SU-DHL-6 (cell line): ENCODE data around the gene PTGIS.

ENCODE experiments used
- H2AFZ ChIP-seq: fragments of 200-600 bp; sonication (generic); 2 replicates; pipeline ENCODE4 v1.6.1; 2014; ENCODE audit warnings: low read depth, mild to moderate bottlenecking, moderate library complexity, mixed read lengths, antibody characterized with exemption, low read length; ENCODE audit not compliant: severe bottlenecking
- H3F3A ChIP-seq: fragments of 200-600 bp; shearing (Covaris generic); 2 replicates; pipeline ENCODE4 v1.6.0; 2016; ENCODE audit warnings: antibody characterized with exemption, mild to moderate bottlenecking; ENCODE audit not compliant: insufficient read depth
- H3K27ac ChIP-seq: fragments of 200-600 bp; sonication (generic); 2 replicates; pipeline ENCODE4 v1.5.1; 2016; ENCODE audit warnings: low read depth, mild to moderate bottlenecking, low read length, moderate library complexity, mixed read lengths
- H3K27me3 ChIP-seq: fragments of 200-600 bp; sonication (generic), shearing (Covaris generic); 2 replicates; pipeline ENCODE4 v1.6.0; 2014; ENCODE audit warnings: mild to moderate bottlenecking, low read length
- H3K36me3 ChIP-seq: fragments of 200-600 bp; sonication (generic); 2 replicates; pipeline ENCODE4 v1.6.1; 2014; ENCODE audit warnings: mild to moderate bottlenecking, low read length, mixed read lengths
- H3K4me2 ChIP-seq: fragments of 300-600, 200-600 bp; shearing (Covaris generic), sonication (generic); 2 replicates; pipeline ENCODE4 v1.6.0; 2014; ENCODE audit warnings: low read length, low read depth, mild to moderate bottlenecking; ENCODE audit not compliant: poor library complexity, severe bottlenecking
- H3K4me3 ChIP-seq: fragments of 200-600 bp; sonication (generic); 2 replicates; pipeline ENCODE4 v1.5.1; 2014; ENCODE audit warnings: antibody characterized with exemption, low read length, mild to moderate bottlenecking, mixed read lengths; ENCODE audit not compliant: insufficient read depth, poor library complexity, severe bottlenecking
- H3K79me2 ChIP-seq: fragments of 200-600 bp; sonication (generic); 2 replicates; pipeline ENCODE4 v1.6.1; 2014; ENCODE audit warnings: mild to moderate bottlenecking, low read length, moderate library complexity; ENCODE audit not compliant: insufficient read depth
- H3K9ac ChIP-seq: fragments of 200-600 bp; sonication (generic); 2 replicates; pipeline ENCODE4 v1.7.0; 2014; ENCODE audit warnings: mild to moderate bottlenecking, low read length
- H3K9me2 ChIP-seq: fragments of 200-600 bp; sonication (generic); replicated peaks from 2 replicates; pipeline ENCODE4 v1.6.1; 2014; ENCODE audit warnings: low read length; ENCODE audit not compliant: insufficient read depth
- H3K9me3 ChIP-seq: fragments of 200-600 bp; sonication (generic); 2 replicates; pipeline ENCODE4 v1.6.1; 2014; ENCODE audit warnings: low read length, mixed read lengths; ENCODE audit not compliant: insufficient read depth
- H4K20me1 ChIP-seq: fragments of 200-600 bp; sonication (generic); 2 replicates; pipeline ENCODE4 v1.6.1; 2014; ENCODE audit warnings: low read depth, mild to moderate bottlenecking, antibody characterized with exemption, low read length, moderate library complexity, mixed read lengths
- EZH2phosphoT487 ChIP-seq: fragments of 200-600 bp; sonication (generic), shearing (Covaris generic); conservative IDR thresholded peaks from 2 replicates; pipeline ENCODE4 v1.6.1; 2018; ENCODE audit warnings: mild to moderate bottlenecking, antibody characterized with exemption, low read length, moderate library complexity, mixed read lengths
- TF ChIP-seq, protein P1 (sequence below): fragments of 200-600 bp; sonication (generic); IDR thresholded peaks from one replicate; pipeline ENCODE4 v1.5.1; 2017; ENCODE audit warnings: antibody characterized with exemption, mild to moderate bottlenecking, low read length, moderate library complexity; ENCODE audit not compliant: insufficient read depth, poor library complexity, severe bottlenecking

Gene PTGIS

GRCh38 chr20:49482173-49482572, 85.8 kb downstream of the PTGIS start:
- no peak overlapping the region for H3K4me3 ChIP-seq
- H3K9me3 ChIP-seq: no peaks in the 10 kb centered on the region
- H4K20me1 ChIP-seq: no peaks in the 10 kb centered on the region
- no peak overlapping the region for H2AFZ ChIP-seq
- TF ChIP-seq EZH2phosphoT487: no peak
- TF ChIP-seq, protein P1, sequence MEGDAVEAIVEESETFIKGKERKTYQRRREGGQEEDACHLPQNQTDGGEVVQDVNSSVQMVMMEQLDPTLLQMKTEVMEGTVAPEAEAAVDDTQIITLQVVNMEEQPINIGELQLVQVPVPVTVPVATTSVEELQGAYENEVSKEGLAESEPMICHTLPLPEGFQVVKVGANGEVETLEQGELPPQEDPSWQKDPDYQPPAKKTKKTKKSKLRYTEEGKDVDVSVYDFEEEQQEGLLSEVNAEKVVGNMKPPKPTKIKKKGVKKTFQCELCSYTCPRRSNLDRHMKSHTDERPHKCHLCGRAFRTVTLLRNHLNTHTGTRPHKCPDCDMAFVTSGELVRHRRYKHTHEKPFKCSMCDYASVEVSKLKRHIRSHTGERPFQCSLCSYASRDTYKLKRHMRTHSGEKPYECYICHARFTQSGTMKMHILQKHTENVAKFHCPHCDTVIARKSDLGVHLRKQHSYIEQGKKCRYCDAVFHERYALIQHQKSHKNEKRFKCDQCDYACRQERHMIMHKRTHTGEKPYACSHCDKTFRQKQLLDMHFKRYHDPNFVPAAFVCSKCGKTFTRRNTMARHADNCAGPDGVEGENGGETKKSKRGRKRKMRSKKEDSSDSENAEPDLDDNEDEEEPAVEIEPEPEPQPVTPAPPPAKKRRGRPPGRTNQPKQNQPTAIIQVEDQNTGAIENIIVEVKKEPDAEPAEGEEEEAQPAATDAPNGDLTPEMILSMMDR: no peak
- H3K27me3 ChIP-seq: no peaks in the 10 kb centered on the region
- H3K9ac ChIP-seq: no peak overlapping the region
- no peaks in the 10 kb centered on the region for H3K79me2 ChIP-seq
- no peaks in the 10 kb centered on the region for H3F3A ChIP-seq
- H3K4me2 ChIP-seq: no peak overlapping the region
- no peaks in the 10 kb centered on the region for H3K36me3 ChIP-seq
- no peak overlapping the region for H3K27ac ChIP-seq
- H3K9me2 ChIP-seq: no peaks in the 10 kb centered on the region

- Histone ChIP-seq H4K20me1 (no peaks in the 10 kb centered on the region), H3K9ac (no peak overlapping the region), H3K9me3 (no peaks in the 10 kb centered on the region), H2AFZ (no peak overlapping the region), H3K27ac (no peak overlapping the region), H3K27me3 (no peaks in the 10 kb centered on the region), H3K9me2 (no peaks in the 10 kb centered on the region), H3K36me3 (no peaks in the 10 kb centered on the region), H3K79me2 (no peaks in the 10 kb centered on the region), H3K4me3 (no peak overlapping the region), H3K4me2 (no peak overlapping the region), H3F3A (no peaks in the 10 kb centered on the region)
- TF ChIP-seq, protein P1: no peak
- TF ChIP-seq EZH2phosphoT487: no peak
These were observed 86.8 kb downstream of the PTGIS start for GRCh38 chr20:49481116-49481515.

DNA sequence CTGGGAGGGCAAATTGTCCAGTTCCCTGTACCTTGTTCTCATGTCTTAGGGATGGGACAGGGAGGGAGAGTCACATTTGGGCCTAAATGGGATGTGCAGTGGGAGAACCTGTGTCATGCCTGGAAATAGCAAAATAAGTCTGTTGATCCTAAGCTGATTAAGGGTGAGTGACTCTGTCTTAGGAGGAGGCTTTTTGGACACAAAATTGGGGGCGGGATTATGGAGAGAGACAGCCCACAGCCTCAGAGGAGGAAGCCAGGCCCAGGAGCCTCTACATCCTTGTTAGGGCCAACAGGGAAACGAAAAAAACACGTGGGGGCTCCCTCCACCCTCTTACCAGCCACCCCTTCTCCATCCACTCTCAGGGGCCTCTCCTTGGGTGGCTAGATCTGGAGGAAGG, 87.7 kb downstream of the PTGIS start:
- H4K20me1 ChIP-seq: no peaks in the 10 kb centered on the region
- no peaks in the 10 kb centered on the region for H3K36me3 ChIP-seq
- no peak overlapping the region for H3K4me3 ChIP-seq
- H3K27ac ChIP-seq: no peak overlapping the region
- no peak overlapping the region for H3K4me2 ChIP-seq
- no peaks in the 10 kb centered on the region for H3K79me2 ChIP-seq
- H2AFZ ChIP-seq: no peak overlapping the region
- H3K27me3 ChIP-seq: no peaks in the 10 kb centered on the region
- no peaks in the 10 kb centered on the region for H3K9me2 ChIP-seq
- TF ChIP-seq, protein P1: no peak
- no peak for TF ChIP-seq EZH2phosphoT487
- H3K9ac ChIP-seq: no peak overlapping the region
- no peaks in the 10 kb centered on the region for H3K9me3 ChIP-seq
- no peaks in the 10 kb centered on the region for H3F3A ChIP-seq

DNA sequence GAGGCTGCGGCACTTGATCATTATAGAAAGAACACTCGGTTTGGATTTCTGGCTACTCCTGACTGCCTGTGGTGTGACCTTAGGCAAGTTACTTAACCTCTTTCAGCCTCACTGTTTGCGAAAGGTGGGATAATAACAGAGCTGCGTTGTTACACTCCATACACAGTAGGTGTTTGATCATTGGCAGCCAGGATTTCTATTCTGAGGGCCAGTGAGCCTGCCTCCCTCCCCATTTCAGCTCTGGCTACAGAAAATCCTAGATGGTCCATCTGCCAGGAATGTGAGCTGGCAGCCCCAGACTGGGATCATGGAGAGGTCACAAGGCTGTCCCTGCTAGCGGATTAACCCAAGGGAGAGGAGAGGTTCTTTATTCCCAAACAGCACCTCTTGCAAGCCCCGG, 88.2 kb downstream of the PTGIS start:
- H3K4me2 ChIP-seq: no peak overlapping the region
- H3K79me2 ChIP-seq: no peaks in the 10 kb centered on the region
- TF ChIP-seq, protein P1: no peak
- TF ChIP-seq EZH2phosphoT487: no peak

More for the DNA sequence above, 88.2 kb downstream of the PTGIS start:
- no peaks in the 10 kb centered on the region for H3K9me2 ChIP-seq
- no peak overlapping the region for H3K4me3 ChIP-seq
- no peaks in the 10 kb centered on the region for H3K9me3 ChIP-seq
- no peaks in the 10 kb centered on the region for H4K20me1 ChIP-seq
- no peak overlapping the region for H2AFZ ChIP-seq
- H3K27ac ChIP-seq: no peak overlapping the region
- H3F3A ChIP-seq: no peaks in the 10 kb centered on the region
- no peak overlapping the region for H3K9ac ChIP-seq
- no peaks in the 10 kb centered on the region for H3K27me3 ChIP-seq
- no peaks in the 10 kb centered on the region for H3K36me3 ChIP-seq
